ENCODE measurements around the gene CTIF.
"Not testable (repeated sequence)": the region's sequence is repeated elsewhere in the genome, so short reads cannot be mapped to it uniquely, and the experiment has no call there.

Gene CTIF

GRCh38 chr18:48649231-48649630 is 110.4 kb downstream of the CTIF start:
- DNase-seq, result no peak

GRCh38 chr18:48654591-48654990 is 115.8 kb downstream of the CTIF start:
- DNase-seq, result not testable (repeated sequence)

- DNase-seq, result no peak
Measured at GRCh38 chr18:48655508-48655907, 116.7 kb downstream of the CTIF start.

GRCh38 chr18:48656176-48656575 is 117.3 kb downstream of the CTIF start:
- DNase-seq, result no peak

GRCh38 chr18:48656582-48656981 is 117.8 kb downstream of the CTIF start:
- DNase-seq, result no peak

GRCh38 chr18:48657447-48658120 is 118.8 kb downstream of the CTIF start:
- DNase-seq, result no peak

- DNase-seq, result no peak
Measured at GRCh38 chr18:48658721-48659120, 119.9 kb downstream of the CTIF start.

- no peak for DNase-seq
Measured at GRCh38 chr18:48659188-48660009, 120.6 kb downstream of the CTIF start.

GRCh38 chr18:48660346-48661228 is 121.8 kb downstream of the CTIF start:
- DNase-seq, result no peak

GRCh38 chr18:48661421-48661820 is 122.6 kb downstream of the CTIF start:
- DNase-seq, result no peak

- DNase-seq, result no peak
Measured at GRCh38 chr18:48662011-48662661, 123.3 kb downstream of the CTIF start.

GRCh38 chr18:48663096-48663930 is 124.5 kb downstream of the CTIF start:
- no peak for DNase-seq

- peak; percentile 72 to 78 for DNase-seq
Measured at GRCh38 chr18:48663931-48664847, 125.4 kb downstream of the CTIF start.

- no peak for DNase-seq
Measured at GRCh38 chr18:48665654-48666053, 126.8 kb downstream of the CTIF start.

GRCh38 chr18:48666613-48667012 is 127.8 kb downstream of the CTIF start:
- DNase-seq, result no peak

GRCh38 chr18:48667276-48668254 is 128.7 kb downstream of the CTIF start:
- DNase-seq, result no peak

- no peak for DNase-seq
Measured at GRCh38 chr18:48668466-48669179, 129.8 kb downstream of the CTIF start.

- DNase-seq, result no peak
Measured at GRCh38 chr18:48669180-48669675, 130.4 kb downstream of the CTIF start.

Data from activated CD4-positive, alpha-beta T cell treated with anti-CD3 and anti-CD28 coated beads, Interleukin-2, amount 50 U/mL, for 48 hours (primary cell).